Prostate gland (tissue), 2 donors: Measurements from ENCODE around the gene SYT2. TPM values are rescaled to one million over a fixed set of nuclear protein-coding genes. Genes with fewer than 3 reads are reported as not detected.

Experiments
- DNase-seq: peaks from one replicate; pipeline ENCODE4 v3.0.0-alpha.2; 2019; ENCODE audit warnings: low spot score
- H3K27ac ChIP-seq, 2 donors: fragments of 200-600 bp; sonication (generic); 2 replicates each; pipeline ENCODE4 v1.5.1; 2017 to 2019
- H3K27me3 ChIP-seq: fragments of 200-600 bp; sonication (generic); replicated peaks from 2 replicates; pipeline ENCODE4 v1.5.1; 2019; ENCODE audit not compliant: insufficient read depth
- H3K36me3 ChIP-seq, 2 donors: fragments of 200-600 bp; sonication (generic); 1 replicate in 1 of 2; 2 replicates in 1 of 2; pipeline versions ENCODE4 v1.5.1 to v1.8.1; 2017 to 2019
- H3K4me1 ChIP-seq: fragments of 200-600 bp; sonication (generic); replicated peaks from 2 replicates; pipeline ENCODE4 v1.5.1; 2019
- H3K4me3 ChIP-seq, 2 donors: fragments of 200-600 bp; sonication (generic); 2 replicates each; pipeline ENCODE4 v1.5.1; 2017 to 2019
- H3K9me3 ChIP-seq: fragments of 200-600 bp; sonication (generic); 2 replicates; pipeline ENCODE4 v1.5.1; 2017
- CTCF ChIP-seq, 4 experiments: fragments of 200-600 bp in 2 of 4; fragments of 450-650 bp in 2 of 4; sonication (generic) in 2 of 4; IDR thresholded peaks; 1 replicate in 3 of 4; 2 replicates in 1 of 4; pipeline ENCODE4 v1.5.1; 2016 to 2019; ENCODE audit warnings: antibody characterized with exemption in 4 of 4, mild to moderate bottlenecking in 2 of 4, moderate library complexity in 2 of 4
- POLR2A ChIP-seq: fragments of 450-650 bp; IDR thresholded peaks from one replicate; pipeline ENCODE4 v1.6.1; 2016; ENCODE audit warnings: antibody characterized with exemption, mild to moderate bottlenecking
- POLR2AphosphoS5 ChIP-seq: sonication (generic); formaldehyde crosslinking; IDR thresholded peaks from one replicate; pipeline ENCODE4 v1.6.1; 2017; ENCODE audit warnings: antibody characterized with exemption
- WGBS: methylation state at CpG from one replicate; pipeline ENCODE4 v1.1.5; 2018; 5-methylcytosine and 5-hydroxymethylcytosine counted together
- intact Hi-C: fragments of 100-400 bp; cut with DNase I; formaldehyde crosslinking; loops from one replicate; pipeline ENCODE4 v1.14.2; 2022
- total RNA-seq, 2 donors: library from RNA; depleted of rRNA; stranded (reverse); fragments of >200 nt; gene quantifications; one replicate each; pipeline ENCODE4 v1.1.0, GENCODE V29; 2016

SYT2 gene
- total RNA-seq, 2 donors from 2014 or later: 0.09 to 7.1 TPM

- Histone ChIP-seq H3K27me3 (no peaks in the 10 kb centered on the region), H3K36me3 (no peaks in the 10 kb centered on the region), H3K4me1 (no peaks in the 10 kb centered on the region), H3K9me3 (no peaks in the 10 kb centered on the region), H3K27ac (no peak overlapping the region), H3K4me3 (no peak overlapping the region)
- intact Hi-C loops: no loop called here
- DNase-seq: no peak
- TF ChIP-seq POLR2AphosphoS5 (no peak), POLR2A (no peak), CTCF (IDR thresholded peaks at IDR 0.05) (no peak)
- 51% methylated on average over 6 of the region's 6 CpGs for WGBS
Measured at GRCh38 chr1:202659541-202659940, 50.7 kb downstream of the SYT2 start.

- Histone ChIP-seq H3K4me1 (no peaks in the 10 kb centered on the region), H3K27me3 (no peaks in the 10 kb centered on the region), H3K27ac (no peak overlapping the region), H3K36me3 (no peaks in the 10 kb centered on the region), H3K4me3 (no peak overlapping the region), H3K9me3 (no peaks in the 10 kb centered on the region)
- TF ChIP-seq POLR2AphosphoS5: no peak
- no peak for DNase-seq
- intact Hi-C loops: no loop called here
- WGBS: 46% methylated on average over 2 of the region's 2 CpGs
Measured at GRCh38 chr1:202658769-202659168, 51.5 kb downstream of the SYT2 start.

GRCh38 chr1:202658251-202658759 is 51.9 kb downstream of the SYT2 start:
- H3K27me3 ChIP-seq: no peaks in the 10 kb centered on the region
- intact Hi-C loops: no loop called here
- H3K4me1 ChIP-seq: no peaks in the 10 kb centered on the region
- H3K27ac ChIP-seq: no peak overlapping the region
- TF ChIP-seq POLR2AphosphoS5 (no peak), CTCF (IDR thresholded peaks at IDR 0.05) (no peak), POLR2A (no peak)
- DNase-seq: no peak
- no peak overlapping the region for H3K4me3 ChIP-seq
- H3K9me3 ChIP-seq: no peaks in the 10 kb centered on the region
- WGBS: 74% methylated on average over 8 of the region's 8 CpGs
- no peaks in the 10 kb centered on the region for H3K36me3 ChIP-seq

GRCh38 chr1:202656951-202657646 is 53.2 kb downstream of the SYT2 start:
- Histone ChIP-seq H3K9me3 (no peaks in the 10 kb centered on the region), H3K4me3 (no peak overlapping the region), H3K27ac (no peak overlapping the region), H3K4me1 (no peaks in the 10 kb centered on the region), H3K27me3 (no peaks in the 10 kb centered on the region), H3K36me3 (no peaks in the 10 kb centered on the region)
- intact Hi-C loops: no loop called here
- TF ChIP-seq CTCF (IDR thresholded peaks at IDR 0.05) (no peak), POLR2A (no peak), POLR2AphosphoS5 (no peak)
- DNase-seq: no peak
- whole genome bisulfite sequencing: 52% methylated on average over 7 of the region's 7 CpGs

GRCh38 chr1:202656057-202656456 is 54.2 kb downstream of the SYT2 start:
- no peak overlapping the region for H3K4me3 ChIP-seq
- TF ChIP-seq CTCF (IDR thresholded peaks at IDR 0.05) (no peak), POLR2AphosphoS5 (no peak), POLR2A (no peak)
- no peaks in the 10 kb centered on the region for H3K36me3 ChIP-seq
- no peak overlapping the region for H3K27ac ChIP-seq
- H3K9me3 ChIP-seq: no peaks in the 10 kb centered on the region
- H3K4me1 ChIP-seq: no peaks in the 10 kb centered on the region
- 58% methylated on average over 10 of the region's 10 CpGs for WGBS
- intact Hi-C loops: no loop called here
- DNase-seq: no peak
- no peaks in the 10 kb centered on the region for H3K27me3 ChIP-seq
